ENCODE measurements around the gene RNF44.
"Not testable (repeated sequence)": the region's sequence is repeated elsewhere in the genome, so short reads cannot be mapped to it uniquely, and the experiment has no call there.

DNA sequence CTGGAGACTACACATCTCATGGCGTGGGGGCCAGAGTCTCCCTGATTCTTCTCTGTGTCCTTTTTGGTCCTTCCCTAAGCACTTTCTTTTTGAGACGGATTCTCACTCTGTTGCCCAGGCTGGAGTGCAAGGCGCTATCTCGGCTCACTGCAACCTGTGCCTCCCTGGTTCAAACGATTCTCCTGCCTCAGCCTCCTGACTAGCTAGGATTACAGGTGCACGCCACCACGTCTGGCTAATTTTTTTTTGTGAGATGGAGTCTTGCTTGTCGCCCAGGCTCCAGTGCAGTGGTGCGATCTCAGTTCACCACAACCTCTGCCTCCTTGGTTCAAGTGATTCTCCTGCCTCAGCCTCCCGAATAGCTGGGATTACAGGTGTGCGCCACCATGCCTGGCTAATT, 13.7 kb upstream of the RNF44 start:
- TF ChIP-seq, protein P1, sequence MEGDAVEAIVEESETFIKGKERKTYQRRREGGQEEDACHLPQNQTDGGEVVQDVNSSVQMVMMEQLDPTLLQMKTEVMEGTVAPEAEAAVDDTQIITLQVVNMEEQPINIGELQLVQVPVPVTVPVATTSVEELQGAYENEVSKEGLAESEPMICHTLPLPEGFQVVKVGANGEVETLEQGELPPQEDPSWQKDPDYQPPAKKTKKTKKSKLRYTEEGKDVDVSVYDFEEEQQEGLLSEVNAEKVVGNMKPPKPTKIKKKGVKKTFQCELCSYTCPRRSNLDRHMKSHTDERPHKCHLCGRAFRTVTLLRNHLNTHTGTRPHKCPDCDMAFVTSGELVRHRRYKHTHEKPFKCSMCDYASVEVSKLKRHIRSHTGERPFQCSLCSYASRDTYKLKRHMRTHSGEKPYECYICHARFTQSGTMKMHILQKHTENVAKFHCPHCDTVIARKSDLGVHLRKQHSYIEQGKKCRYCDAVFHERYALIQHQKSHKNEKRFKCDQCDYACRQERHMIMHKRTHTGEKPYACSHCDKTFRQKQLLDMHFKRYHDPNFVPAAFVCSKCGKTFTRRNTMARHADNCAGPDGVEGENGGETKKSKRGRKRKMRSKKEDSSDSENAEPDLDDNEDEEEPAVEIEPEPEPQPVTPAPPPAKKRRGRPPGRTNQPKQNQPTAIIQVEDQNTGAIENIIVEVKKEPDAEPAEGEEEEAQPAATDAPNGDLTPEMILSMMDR (IDR thresholded peaks at IDR 0.05) = not testable (repeated sequence)
- TF ChIP-seq POLR2AphosphoS5 (IDR thresholded peaks at IDR 0.05); EP300 (IDR thresholded peaks at IDR 0.05); POLR2A (IDR thresholded peaks at IDR 0.05; ENCODE audit: low read depth): not testable (repeated sequence)
